GM18511 (cell line): ENCODE results near the gene NECTIN2.
"Not testable (repeated sequence)": the region's sequence is repeated elsewhere in the genome, so short reads cannot be mapped to it uniquely, and the experiment has no call there.

ENCODE experiments used
- ATAC-seq: cut with Tn5 transposase; IDR thresholded peaks from one replicate; pipeline ENCODE4 v1.9.1; 2021; ENCODE audit warnings: mild to moderate bottlenecking, moderate library complexity; ENCODE audit not compliant: unreplicated experiment

Gene NECTIN2

GRCh38 chr19:44848812-44849447, 2.8 kb downstream of the NECTIN2 start:
- ATAC-seq = no peak

GRCh38 chr19:44850641-44851109, 4.6 kb downstream of the NECTIN2 start:
- no peak for ATAC-seq

DNA sequence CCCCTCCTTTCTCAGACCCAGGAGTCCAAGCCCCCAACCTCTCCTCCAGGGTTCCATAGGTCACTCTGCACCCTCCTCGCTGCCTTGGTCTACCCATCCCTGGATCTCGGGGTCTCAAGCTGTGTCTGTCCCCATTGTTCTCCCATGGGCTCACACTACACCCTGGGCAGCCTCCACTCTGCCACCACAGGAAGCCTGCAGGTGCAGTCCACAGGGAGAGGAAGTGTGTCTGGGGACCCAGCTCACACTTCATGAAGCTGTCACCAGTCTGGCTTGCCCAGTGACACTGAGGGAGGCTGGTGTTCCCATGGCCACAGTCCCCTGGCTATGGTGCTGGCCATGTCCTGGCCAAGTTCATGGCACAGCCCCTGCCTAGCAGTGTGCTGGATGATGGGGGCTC, 5.3 kb downstream of the NECTIN2 start:
- ATAC-seq = no peak

GRCh38 chr19:44855606-44856005, 9.5 kb downstream of the NECTIN2 start:
- ATAC-seq = no peak

DNA sequence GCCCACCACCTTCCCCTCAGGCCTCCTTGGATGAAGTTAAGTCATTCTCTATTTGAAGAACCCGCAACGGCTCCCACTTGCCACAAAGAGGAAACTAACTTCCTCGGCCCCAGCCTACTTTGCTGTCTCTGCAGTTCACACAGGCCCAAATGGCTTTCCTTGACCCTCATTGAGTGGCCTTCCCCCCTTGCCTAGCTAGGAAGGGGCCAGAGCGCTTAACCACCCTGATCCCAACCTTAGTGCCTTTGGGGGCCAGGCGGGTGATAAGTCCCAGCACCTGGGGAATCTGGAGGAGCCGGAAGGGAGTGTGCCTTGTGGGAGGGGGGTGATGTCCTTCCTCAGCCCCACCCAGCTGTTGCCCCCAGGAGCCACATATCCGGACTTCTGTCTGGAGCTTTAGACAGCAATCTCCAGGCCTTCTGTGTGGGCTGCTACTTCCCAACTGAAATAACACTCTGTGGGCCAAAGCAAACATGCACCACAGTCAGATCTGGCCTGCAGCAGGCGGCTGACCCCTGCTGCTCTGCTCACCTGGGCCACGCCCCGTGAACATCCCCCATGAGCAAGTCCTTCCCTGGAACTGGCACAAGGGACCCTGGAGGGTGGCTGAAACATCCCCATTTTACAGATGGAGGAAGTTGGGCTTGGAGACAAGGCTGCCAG, 10.5 kb downstream of the NECTIN2 start:
- no peak for ATAC-seq

- no peak for ATAC-seq
These were observed 11.7 kb downstream of the NECTIN2 start for GRCh38 chr19:44857837-44858236.

GRCh38 chr19:44861576-44861975, 15.5 kb downstream of the NECTIN2 start:
- not testable (repeated sequence) for ATAC-seq

- no peak for ATAC-seq
These were observed 17.9 kb downstream of the NECTIN2 start for GRCh38 chr19:44863990-44864389.

GRCh38 chr19:44865196-44865767, 19.2 kb downstream of the NECTIN2 start:
- no peak for ATAC-seq

DNA sequence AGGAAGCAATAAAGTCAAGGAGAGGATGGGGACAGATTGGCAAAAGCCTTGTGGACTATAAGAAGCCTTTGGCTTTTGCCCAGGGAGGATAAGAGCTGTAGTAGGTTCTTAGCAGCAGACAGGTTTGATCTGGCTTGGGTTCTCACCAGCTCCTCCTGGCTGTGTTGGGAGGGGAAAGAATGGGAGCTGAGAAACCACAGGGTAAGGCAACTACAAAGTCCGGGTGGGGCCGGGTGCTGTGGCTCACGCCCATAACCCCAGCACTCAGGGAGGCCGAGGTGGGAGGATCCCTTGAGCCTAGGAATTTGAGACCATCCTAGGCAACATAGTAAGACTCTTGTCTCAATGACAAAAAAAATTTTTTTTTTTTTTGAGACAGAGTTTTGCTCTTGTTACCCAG, 20.6 kb downstream of the NECTIN2 start:
- ATAC-seq = no peak

DNA sequence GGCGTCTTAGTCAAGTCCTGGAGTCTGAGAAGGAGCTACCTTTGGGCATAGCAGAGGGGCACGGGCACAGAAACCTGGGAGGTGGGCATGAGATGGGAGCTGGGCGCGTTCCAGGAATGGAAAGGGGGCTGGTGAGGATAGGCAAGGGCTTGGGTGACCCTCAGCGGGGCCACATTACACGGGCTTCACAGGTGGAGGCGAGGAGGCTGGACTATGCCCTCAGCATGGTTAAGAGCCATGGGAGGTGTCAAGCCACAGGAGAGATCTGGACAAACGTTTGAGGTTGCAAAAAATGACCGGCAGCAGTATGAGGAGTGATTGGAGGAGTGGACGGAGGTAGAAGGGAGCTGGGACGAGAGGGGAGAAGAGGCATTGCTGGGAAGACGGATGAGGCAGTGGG, 21.5 kb downstream of the NECTIN2 start:
- ATAC-seq = no peak

GRCh38 chr19:44869733-44870470, 23.8 kb downstream of the NECTIN2 start:
- ATAC-seq = no peak

DNA sequence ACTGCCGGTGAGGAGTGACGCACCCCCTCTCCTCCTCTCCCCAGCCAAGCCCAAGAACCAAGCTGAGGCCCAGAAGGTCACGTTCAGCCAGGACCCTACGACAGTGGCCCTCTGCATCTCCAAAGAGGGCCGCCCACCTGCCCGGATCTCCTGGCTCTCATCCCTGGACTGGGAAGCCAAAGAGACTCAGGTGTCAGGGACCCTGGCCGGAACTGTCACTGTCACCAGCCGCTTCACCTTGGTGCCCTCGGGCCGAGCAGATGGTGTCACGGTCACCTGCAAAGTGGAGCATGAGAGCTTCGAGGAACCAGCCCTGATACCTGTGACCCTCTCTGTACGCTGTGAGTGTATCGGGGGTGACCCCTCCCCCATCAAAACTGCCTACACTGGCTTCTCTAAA, 25.7 kb downstream of the NECTIN2 start:
- no peak for ATAC-seq

GRCh38 chr19:44872661-44873060, 26.6 kb downstream of the NECTIN2 start:
- no peak for ATAC-seq

DNA sequence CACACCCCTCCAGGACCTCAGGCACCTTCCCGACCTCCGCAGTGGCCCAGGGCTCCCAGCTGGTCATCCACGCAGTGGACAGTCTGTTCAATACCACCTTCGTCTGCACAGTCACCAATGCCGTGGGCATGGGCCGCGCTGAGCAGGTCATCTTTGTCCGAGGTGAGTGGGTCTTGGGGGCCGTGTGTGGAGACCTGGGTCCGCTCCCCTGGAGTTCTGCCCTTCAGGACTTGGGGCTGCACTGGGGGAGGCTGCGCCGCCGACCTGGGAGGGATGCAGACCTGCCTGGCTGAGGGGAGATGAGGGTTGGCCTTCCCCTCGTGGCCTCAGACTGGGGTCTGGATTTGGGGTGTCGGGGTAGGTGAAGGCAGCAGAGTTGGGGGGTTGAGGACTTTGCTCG, 28.2 kb downstream of the NECTIN2 start:
- no peak for ATAC-seq

DNA sequence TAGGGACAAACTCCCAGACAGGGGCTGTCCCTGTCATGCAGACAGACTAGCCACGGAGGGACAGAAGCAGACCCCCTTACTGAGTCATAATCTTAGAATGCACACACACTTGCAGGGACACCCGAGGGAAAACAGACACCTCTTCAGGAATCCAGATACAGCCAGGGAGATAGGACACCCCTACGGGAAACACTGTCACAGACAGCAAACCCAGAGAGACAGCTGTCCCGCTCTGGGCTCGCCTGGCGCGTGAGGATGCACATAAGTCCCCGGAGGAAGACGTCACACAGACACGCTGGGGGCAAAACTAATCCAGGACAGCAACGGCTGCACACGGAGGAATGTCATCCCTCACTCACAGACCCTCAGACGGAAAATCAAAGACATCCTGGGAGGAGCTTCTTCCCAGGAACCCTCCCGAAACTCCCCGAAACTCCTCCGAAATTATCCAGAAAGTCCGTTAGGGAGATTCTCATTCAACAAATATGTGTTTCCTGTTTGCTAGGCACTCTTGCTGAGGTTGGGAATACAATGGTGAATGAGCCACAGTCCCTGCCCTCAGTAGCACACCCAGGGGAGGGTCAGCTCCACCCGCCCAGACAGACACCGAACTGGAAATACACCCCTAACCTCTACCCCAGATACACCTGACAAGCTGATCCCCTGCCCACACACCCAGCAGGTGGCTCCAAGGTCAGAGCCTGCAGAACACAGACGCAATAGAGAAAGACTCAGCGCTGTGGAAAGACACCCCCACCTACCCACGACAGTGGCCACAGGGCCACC, 29.8 kb downstream of the NECTIN2 start:
- ATAC-seq = no peak

DNA sequence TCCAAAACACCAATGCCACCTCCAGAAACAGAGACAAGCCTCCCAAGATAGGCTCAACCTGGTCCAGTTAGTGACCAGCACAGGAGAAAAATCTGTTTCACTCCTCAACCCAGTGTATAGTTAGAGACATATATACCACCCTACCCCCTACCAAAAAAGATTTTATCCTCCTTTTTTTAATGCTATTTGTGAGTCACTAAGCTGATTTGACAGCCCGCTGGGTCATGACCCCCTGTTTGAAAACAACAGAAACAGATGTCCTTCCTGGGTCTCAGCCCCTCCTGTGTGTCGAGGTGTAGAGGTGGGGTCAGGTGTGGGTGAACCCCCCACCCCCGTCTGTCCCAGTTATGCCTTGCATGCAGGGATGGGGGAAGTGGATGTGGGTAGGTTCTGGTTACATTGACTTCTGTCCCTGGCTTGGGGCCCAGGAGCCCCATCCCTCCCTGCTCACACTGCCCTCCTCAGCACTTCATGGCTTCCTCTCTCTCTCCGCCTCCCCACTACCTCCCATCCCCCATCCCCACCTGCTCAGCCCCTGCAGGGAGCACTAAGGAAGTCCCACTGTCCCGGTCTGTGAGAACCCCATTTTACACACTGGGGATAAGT, 30.9 kb downstream of the NECTIN2 start:
- no peak for ATAC-seq

- ATAC-seq = no peak
These were observed 32.2 kb downstream of the NECTIN2 start for GRCh38 chr19:44878120-44878865.

GRCh38 chr19:44879309-44880065, 33.4 kb downstream of the NECTIN2 start:
- no peak for ATAC-seq
